ENCODE data around the gene NKX6-1.

The NKX6-1 gene

DNA sequence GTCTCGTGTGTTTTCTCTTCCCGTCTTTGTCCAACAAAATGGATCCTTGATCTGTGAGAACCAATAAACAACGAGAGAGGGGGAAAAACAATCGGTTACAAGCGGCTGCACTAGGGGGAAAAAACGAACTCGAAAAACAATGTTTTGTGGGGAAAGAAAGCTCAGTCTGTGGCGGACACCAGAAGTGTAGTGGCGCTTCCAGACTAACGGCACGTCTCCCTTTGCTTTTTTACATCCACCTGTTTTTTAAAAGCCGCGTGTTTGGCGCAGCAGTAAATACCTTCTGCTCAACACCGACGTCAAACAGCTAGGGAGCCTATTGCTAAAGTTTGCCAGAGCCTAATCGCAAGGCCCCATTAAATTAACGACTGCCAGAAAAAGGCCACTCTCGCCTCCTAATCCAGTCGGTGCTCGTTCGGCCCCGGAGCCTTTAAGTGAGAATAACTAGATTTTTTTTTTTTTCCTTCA lies 3.3 kb downstream of the NKX6-1 start:
- no peaks in the 10 kb centered on the region for H3K27me3 ChIP-seq (ENCODE audit: insufficient read depth, low read length, poor library complexity, severe bottlenecking)
- no peak overlapping the region for H3K9ac ChIP-seq (ENCODE audit: low read depth, low read length, poor library complexity, severe bottlenecking)
- H3F3A ChIP-seq (ENCODE audit: low read depth): no peaks in the 10 kb centered on the region
- H3K9me3 ChIP-seq (ENCODE audit: insufficient read depth, low read depth, low read length): no peaks in the 10 kb centered on the region
- H4K20me1 ChIP-seq (ENCODE audit: insufficient read depth, low read length, poor library complexity, severe bottlenecking): no peaks in the 10 kb centered on the region
- no peaks in the 10 kb centered on the region for H3K4me1 ChIP-seq (ENCODE audit: insufficient read depth, low read length, poor library complexity, severe bottlenecking)
- H3K4me2 ChIP-seq (ENCODE audit: low read depth, low read length, poor library complexity, severe bottlenecking): no peak overlapping the region
- no peaks in the 10 kb centered on the region for H3K36me3 ChIP-seq (ENCODE audit: insufficient read depth, low read length)
- H2AFZ ChIP-seq (ENCODE audit: low read length): no peak overlapping the region
- TF ChIP-seq EZH2phosphoT487 (IDR thresholded peaks at IDR 0.05; ENCODE audit: borderline replicate concordance): no peak
- TF ChIP-seq, protein P1, sequence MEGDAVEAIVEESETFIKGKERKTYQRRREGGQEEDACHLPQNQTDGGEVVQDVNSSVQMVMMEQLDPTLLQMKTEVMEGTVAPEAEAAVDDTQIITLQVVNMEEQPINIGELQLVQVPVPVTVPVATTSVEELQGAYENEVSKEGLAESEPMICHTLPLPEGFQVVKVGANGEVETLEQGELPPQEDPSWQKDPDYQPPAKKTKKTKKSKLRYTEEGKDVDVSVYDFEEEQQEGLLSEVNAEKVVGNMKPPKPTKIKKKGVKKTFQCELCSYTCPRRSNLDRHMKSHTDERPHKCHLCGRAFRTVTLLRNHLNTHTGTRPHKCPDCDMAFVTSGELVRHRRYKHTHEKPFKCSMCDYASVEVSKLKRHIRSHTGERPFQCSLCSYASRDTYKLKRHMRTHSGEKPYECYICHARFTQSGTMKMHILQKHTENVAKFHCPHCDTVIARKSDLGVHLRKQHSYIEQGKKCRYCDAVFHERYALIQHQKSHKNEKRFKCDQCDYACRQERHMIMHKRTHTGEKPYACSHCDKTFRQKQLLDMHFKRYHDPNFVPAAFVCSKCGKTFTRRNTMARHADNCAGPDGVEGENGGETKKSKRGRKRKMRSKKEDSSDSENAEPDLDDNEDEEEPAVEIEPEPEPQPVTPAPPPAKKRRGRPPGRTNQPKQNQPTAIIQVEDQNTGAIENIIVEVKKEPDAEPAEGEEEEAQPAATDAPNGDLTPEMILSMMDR (conservative IDR thresholded peaks at IDR 0.05; ENCODE audit: low read length): no peak
- no peak overlapping the region for H3K4me3 ChIP-seq (ENCODE audit: low read length, poor library complexity, severe bottlenecking)
- no peaks in the 10 kb centered on the region for H3K79me2 ChIP-seq (ENCODE audit: insufficient read depth, low read length)
- no peaks in the 10 kb centered on the region for H3K9me2 ChIP-seq (replicated peaks; ENCODE audit: low read depth, low read length)

DNA sequence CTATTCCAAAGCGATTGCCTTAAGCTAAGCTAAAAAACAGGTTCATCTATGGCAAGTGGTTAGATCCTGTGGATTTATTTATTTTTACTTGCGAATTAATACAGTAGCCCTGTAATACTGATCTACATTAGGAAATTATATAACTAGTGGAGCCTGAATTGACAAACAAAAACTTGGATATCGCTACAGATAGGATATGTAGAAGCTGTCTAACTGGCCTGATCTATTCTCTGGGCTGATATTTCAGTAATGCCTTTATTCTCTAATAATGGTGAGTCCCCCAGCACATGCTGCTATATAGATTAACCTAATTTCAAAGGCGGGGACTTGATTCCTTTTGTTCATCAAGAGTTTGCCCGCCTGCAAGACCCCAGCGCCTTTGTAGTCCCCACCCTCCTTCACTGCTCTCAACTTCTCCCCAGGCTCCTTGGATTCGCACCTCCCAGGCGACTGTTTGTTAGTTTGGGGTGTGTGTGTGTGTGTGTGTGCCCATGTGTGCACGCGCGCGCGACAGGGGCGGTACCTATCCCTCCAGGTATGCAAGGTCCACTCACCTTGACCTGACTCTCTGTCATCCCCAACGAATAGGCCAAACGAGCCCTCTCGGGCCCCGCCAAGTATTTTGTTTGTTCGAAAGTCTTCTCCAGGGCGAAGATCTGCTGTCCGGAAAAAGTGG lies 3.8 kb downstream of the NKX6-1 start:
- TF ChIP-seq, protein P1 (conservative IDR thresholded peaks at IDR 0.05; ENCODE audit: low read length): no peak
- no peak for TF ChIP-seq EZH2phosphoT487 (IDR thresholded peaks at IDR 0.05; ENCODE audit: borderline replicate concordance)
- H3K4me1 ChIP-seq (ENCODE audit: insufficient read depth, low read length, poor library complexity, severe bottlenecking): no peaks in the 10 kb centered on the region
- H3K79me2 ChIP-seq (ENCODE audit: insufficient read depth, low read length): no peaks in the 10 kb centered on the region
- no peaks in the 10 kb centered on the region for H3K36me3 ChIP-seq (ENCODE audit: insufficient read depth, low read length)
- H3K9me3 ChIP-seq (ENCODE audit: insufficient read depth, low read depth, low read length): no peaks in the 10 kb centered on the region
- no peaks in the 10 kb centered on the region for H3K27me3 ChIP-seq (ENCODE audit: insufficient read depth, low read length, poor library complexity, severe bottlenecking)
- no peak overlapping the region for H3K9ac ChIP-seq (ENCODE audit: low read depth, low read length, poor library complexity, severe bottlenecking)
- H3F3A ChIP-seq (ENCODE audit: low read depth): no peaks in the 10 kb centered on the region
- no peaks in the 10 kb centered on the region for H3K9me2 ChIP-seq (replicated peaks; ENCODE audit: low read depth, low read length)
- H3K4me2 ChIP-seq (ENCODE audit: low read depth, low read length, poor library complexity, severe bottlenecking): no peak overlapping the region
- H3K4me3 ChIP-seq (ENCODE audit: low read length, poor library complexity, severe bottlenecking): no peak overlapping the region
- H2AFZ ChIP-seq (ENCODE audit: low read length): no peak overlapping the region
- no peaks in the 10 kb centered on the region for H4K20me1 ChIP-seq (ENCODE audit: insufficient read depth, low read length, poor library complexity, severe bottlenecking)

DNA sequence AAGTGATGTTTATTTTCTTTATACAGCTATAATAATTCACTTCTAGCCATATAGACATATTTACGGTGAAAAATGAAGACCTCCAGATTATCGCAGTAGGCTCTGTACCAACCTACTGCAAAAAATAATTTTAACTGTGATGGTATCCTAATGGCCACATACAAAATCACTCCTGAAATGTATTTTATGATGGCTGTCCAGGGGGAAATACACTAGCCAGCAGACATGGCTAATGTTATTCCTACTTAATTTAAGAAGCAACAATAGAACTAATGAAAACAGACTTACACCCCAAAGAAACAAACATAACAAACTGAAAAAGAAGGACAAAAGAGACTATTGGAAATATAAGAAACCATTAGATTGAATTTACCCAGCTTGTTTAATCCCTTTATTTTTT lies 4.6 kb downstream of the NKX6-1 start:
- Histone ChIP-seq H3K4me2 (ENCODE audit: low read depth, low read length, poor library complexity, severe bottlenecking) (no peak overlapping the region), H2AFZ (ENCODE audit: low read length) (no peak overlapping the region), H3K27me3 (ENCODE audit: insufficient read depth, low read length, poor library complexity, severe bottlenecking) (no peaks in the 10 kb centered on the region), H3K36me3 (ENCODE audit: insufficient read depth, low read length) (no peaks in the 10 kb centered on the region), H3K4me1 (ENCODE audit: insufficient read depth, low read length, poor library complexity, severe bottlenecking) (no peaks in the 10 kb centered on the region), H3K4me3 (ENCODE audit: low read length, poor library complexity, severe bottlenecking) (no peak overlapping the region), H4K20me1 (ENCODE audit: insufficient read depth, low read length, poor library complexity, severe bottlenecking) (no peaks in the 10 kb centered on the region), H3K79me2 (ENCODE audit: insufficient read depth, low read length) (no peaks in the 10 kb centered on the region), H3F3A (ENCODE audit: low read depth) (no peaks in the 10 kb centered on the region), H3K9me2 (replicated peaks; ENCODE audit: low read depth, low read length) (no peaks in the 10 kb centered on the region), H3K9me3 (ENCODE audit: insufficient read depth, low read depth, low read length) (no peaks in the 10 kb centered on the region), H3K9ac (ENCODE audit: low read depth, low read length, poor library complexity, severe bottlenecking) (no peak overlapping the region)
- TF ChIP-seq, protein P1 (conservative IDR thresholded peaks at IDR 0.05; ENCODE audit: low read length): no peak
- TF ChIP-seq EZH2phosphoT487 (IDR thresholded peaks at IDR 0.05; ENCODE audit: borderline replicate concordance): no peak

Data from Loucy (cell line).